Retina (tissue), 1 donor: ENCODE measurements around the gene MLXIP.

ENCODE experiments used
- DNase-seq: peaks from one replicate; pipeline ENCODE4 v3.0.0-alpha.2; 2016

MLXIP gene

GRCh38 chr12:122128481-122128880 lies 49.9 kb downstream of the MLXIP start:
- no peak for DNase-seq

DNA sequence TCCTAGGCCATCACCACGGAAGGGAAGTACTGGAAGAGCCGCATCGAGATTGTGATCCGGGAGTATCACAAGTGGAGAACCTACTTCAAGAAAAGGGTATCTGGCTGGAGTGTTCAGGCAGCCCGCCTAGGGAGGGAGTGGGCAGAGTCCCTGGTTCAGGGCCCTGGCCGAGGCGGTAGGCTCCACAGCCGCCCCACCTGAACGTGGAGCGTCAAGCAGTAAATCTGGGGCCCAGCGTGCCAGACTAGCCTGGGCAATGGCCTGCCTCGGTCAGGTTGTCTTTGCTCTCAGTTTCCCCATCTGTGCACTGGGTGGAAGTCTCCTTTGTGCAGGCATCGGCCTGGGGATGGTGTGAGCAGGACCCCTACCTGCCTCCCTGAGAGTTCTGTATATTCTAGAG lies 50.6 kb downstream of the MLXIP start:
- DNase-seq, result no peak

DNA sequence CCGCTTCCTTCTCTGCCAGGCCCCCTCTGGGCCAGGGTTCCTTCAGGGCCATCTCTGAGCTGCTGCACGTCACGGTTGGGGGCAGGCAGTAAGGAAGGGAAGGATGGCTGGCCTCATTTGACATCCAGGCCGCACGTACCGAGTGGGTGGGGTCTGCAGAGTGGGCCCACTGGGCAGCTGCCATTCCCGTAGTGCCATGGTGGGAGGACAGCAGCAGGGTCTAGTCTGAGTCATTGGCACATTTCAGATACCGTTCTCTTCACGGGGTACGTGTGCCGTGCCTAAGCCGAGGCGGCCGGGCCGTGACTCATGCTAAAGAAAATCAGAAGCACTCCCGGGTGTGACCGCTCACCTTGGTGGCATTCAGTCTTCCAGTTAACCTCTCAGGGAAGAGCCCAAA lies 51.6 kb downstream of the MLXIP start:
- DNase-seq, result no peak

- no peak for DNase-seq
Measured at GRCh38 chr12:122133192-122133950, 54.8 kb downstream of the MLXIP start.

DNA sequence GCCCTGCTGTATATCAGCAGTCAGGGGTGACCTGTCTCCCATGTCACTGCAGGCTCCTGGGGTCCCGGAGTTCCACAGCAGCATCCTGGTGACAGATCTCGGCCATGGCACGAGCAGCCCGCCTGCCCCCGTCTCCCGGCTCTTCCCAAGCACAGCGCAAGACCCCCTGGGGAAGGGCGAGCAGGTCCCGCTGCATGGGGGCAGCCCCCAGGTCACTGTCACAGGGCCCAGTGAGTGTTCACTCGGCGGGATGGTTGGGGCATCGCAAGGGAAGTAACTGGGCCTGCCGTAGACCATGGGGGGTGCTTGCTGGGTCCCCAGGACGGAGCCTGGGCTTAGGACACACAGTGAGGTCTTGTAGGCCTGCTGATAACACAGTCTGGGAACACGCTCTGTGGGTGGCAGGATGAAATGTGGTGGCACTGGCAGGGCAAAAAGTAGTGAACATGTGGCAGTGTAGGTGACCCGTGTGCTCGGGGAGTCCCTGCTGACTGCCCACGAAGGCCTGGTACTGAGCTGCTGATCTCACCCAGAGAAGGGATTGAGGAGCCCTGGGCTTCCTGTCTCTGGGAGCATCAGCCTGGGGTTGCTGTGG lies 57.0 kb downstream of the MLXIP start:
- no peak for DNase-seq

GRCh38 chr12:122137229-122137628 lies 58.7 kb downstream of the MLXIP start:
- DNase-seq, result no peak

GRCh38 chr12:122137681-122138080 lies 59.1 kb downstream of the MLXIP start:
- no peak for DNase-seq

- DNase-seq, result no peak
Measured at GRCh38 chr12:122138181-122138580, 59.6 kb downstream of the MLXIP start.

DNA sequence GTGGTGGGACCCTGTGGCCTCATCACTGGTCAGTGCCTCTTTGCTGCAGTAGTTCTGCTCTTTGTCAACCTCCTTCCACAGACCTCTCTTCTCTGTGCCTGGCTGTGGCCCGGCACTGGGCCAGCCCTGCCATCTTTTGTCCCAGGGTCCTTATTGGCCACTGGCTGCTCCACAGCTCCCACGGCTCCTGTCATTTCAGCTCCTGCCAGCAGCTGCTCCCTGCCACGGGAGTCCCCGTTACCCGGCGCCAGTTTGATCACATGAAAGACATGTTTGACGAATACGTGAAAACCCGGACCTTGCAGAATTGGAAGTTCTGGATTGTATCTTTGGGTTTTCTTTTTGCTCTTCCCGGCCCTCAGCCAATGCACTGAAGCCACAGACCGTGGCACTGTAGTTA lies 60.1 kb downstream of the MLXIP start:
- no peak for DNase-seq

GRCh38 chr12:122139266-122139665 lies 60.7 kb downstream of the MLXIP start:
- DNase-seq, result no peak

DNA sequence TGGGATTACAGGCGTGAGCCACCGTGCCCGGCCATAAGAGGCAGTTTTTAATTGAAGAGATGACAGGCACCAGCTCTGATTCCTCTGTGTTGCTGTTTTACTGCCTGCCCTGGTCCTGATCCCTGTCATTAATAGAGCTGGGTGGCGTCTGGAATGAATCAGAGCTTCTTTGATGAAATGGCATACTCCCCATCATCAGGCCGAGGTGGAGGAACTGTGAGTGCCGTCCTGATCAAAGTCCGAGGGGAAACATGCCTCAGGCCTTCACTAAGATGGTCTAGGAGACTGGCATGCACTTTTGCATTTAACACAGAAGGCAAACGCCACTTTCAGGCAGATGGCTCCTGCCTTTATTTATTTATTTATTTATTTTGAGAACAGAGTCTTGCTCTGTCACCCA lies 61.4 kb downstream of the MLXIP start:
- no peak for DNase-seq

- DNase-seq, result no peak
Measured at GRCh38 chr12:122140467-122141257, 62.1 kb downstream of the MLXIP start.

GRCh38 chr12:122141911-122142725 lies 63.6 kb downstream of the MLXIP start:
- no peak for DNase-seq

GRCh38 chr12:122142857-122143256 lies 64.3 kb downstream of the MLXIP start:
- DNase-seq, result no peak

GRCh38 chr12:122144885-122145284 lies 66.3 kb downstream of the MLXIP start:
- no peak for DNase-seq

GRCh38 chr12:122145505-122146330 lies 67.2 kb downstream of the MLXIP start:
- DNase-seq, result no peak

GRCh38 chr12:122147514-122148290 lies 69.1 kb downstream of the MLXIP start:
- DNase-seq, result no peak

DNA sequence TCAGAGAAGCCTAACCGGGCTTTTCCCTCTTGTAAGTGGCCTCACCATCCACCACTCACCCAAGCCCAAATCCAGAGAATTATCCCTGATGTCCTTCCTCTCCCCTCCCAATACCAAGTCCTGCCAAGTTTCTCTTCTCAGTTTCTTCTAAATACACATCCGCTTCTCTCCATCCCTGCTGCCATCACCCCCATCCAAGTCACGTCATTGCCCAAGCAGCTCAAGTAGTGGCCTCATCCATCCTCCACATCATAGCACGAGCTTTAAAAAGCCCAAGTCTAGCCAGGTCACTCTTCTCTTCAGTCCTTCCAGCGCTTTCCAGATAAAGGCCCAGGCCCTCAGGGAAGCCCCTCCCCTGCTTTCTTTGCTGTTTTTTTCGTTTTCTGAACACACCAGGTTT lies 70.1 kb downstream of the MLXIP start:
- no peak for DNase-seq

DNA sequence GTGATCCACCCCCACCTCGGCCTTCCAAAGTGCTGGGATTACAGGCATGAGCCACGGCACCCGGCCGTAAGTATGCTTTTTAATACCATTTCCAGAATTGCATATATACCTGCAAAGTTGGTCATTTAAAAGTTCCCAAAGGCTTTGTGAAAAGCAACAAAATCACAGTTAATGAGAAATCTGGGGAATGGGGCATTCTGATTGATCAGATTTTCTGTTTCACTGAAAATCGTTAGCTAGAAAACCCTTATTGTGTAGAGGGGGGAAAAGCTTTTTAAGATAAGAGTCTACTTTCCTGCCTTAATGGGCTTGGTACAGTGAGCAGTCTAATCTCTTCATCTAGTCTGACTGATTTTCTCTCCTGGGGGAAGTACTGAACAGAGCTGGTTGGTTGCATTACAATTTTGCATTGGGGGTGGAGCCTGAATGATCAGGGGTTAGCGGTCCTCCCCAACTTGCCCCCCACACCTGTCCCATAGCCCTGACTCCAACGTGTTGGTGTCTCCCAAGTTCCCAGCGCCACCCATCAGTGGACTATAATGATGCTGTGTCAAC lies 71.6 kb downstream of the MLXIP start:
- no peak for DNase-seq

GRCh38 chr12:122152754-122153153 lies 74.2 kb downstream of the MLXIP start:
- DNase-seq, result no peak

DNA sequence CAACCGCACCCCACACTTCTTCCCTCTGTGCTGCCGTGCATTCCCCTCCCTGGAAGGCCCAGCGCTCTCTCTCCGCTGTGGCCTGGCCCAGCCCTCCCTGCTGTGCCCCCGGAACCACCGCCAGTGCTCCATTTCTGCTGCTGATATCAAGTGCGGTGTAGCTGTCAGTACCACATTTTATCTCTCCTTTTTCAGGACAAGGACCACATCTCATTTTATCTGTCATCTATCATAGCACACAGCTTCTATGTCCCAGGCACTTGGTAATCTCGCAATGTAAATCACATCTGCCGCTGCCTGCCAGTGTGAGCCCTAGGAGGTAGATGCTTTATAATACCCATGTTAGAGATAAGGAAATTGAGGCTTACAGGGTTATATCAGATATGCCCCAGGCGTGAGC lies 77.1 kb downstream of the MLXIP start:
- no peak for DNase-seq
